AG09309 (cell line): Measurements from ENCODE around the gene GRIK5.
"Not testable (repeated sequence)": the region's sequence is repeated elsewhere in the genome, so short reads cannot be mapped to it uniquely, and the experiment has no call there.

Source experiments
- DNase-seq: peaks from one replicate; pipeline ENCODE4 v3.0.0-alpha.2; 2010; ENCODE audit warnings: low read depth
- H3K4me3 ChIP-seq: 2 replicates; pipeline ENCODE4 v1.5.1; 2011; ENCODE audit warnings: mild to moderate bottlenecking, low read depth, low read length, moderate library complexity; ENCODE audit not compliant: control insufficient read depth
- CTCF ChIP-seq: IDR thresholded peaks from 2 replicates; pipeline ENCODE4 v1.5.1; 2011; ENCODE audit warnings: mild to moderate bottlenecking, low read depth, low read length, inconsistent platforms; ENCODE audit not compliant: insufficient read depth, control insufficient read depth; ENCODE audit errors: missing control alignments

GRIK5 gene

GRCh38 chr19:42042455-42043170 lies 27.4 kb downstream of the GRIK5 start:
- no peak for DNase-seq
- no peak for TF ChIP-seq CTCF
- H3K4me3 ChIP-seq: no peak overlapping the region

- DNase-seq, H3K4me3 ChIP-seq: not testable (repeated sequence)
Observed at GRCh38 chr19:42040491-42040890, 29.5 kb downstream of the GRIK5 start.

DNA sequence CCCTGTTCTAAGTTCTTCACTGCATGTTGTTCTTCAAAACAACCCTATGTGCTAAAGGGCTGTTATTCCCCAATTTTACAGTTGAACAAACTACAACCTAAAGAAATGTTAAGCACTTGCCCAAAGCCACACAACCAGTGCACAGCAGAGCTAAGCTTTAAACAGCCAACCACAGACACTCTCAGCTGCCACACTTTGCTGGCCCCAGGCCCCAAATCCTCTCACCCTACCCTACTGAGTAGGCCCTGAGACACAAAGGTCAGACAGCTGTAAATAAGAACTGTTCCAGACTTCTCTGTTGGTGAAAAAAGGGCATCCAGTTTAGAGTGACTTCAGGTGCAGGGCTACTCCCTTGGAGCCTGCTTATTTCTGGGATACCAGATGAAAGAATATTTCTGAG lies 30.0 kb downstream of the GRIK5 start:
- H3K4me3 ChIP-seq: no peak overlapping the region
- DNase-seq: no peak
- TF ChIP-seq CTCF: no peak

- no peak for TF ChIP-seq CTCF
- H3K4me3 ChIP-seq: no peak overlapping the region
- no peak for DNase-seq
Observed at GRCh38 chr19:42038666-42039065, 31.3 kb downstream of the GRIK5 start.

DNA sequence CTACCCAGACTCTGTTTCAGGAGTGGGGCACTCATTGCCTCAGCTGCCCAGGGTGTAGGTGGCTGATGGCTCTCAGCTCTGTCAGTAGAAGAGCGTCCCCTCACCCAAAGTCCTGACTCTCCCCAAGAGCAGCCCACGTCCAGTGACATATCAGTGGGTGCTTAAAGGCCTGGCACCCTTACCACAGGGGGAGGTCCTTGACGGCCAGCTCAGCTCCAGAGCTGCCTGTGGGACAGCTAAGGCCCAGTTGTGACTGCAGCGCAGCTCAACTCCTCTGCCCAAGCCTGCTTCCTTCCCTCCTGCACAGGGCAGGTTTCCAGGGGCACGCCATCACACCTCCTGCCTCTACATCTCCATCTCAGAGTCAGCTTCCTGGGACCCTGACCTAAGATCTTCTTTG lies 32.4 kb downstream of the GRIK5 start:
- no peak overlapping the region for H3K4me3 ChIP-seq
- DNase-seq: no peak
- no peak for TF ChIP-seq CTCF

DNA sequence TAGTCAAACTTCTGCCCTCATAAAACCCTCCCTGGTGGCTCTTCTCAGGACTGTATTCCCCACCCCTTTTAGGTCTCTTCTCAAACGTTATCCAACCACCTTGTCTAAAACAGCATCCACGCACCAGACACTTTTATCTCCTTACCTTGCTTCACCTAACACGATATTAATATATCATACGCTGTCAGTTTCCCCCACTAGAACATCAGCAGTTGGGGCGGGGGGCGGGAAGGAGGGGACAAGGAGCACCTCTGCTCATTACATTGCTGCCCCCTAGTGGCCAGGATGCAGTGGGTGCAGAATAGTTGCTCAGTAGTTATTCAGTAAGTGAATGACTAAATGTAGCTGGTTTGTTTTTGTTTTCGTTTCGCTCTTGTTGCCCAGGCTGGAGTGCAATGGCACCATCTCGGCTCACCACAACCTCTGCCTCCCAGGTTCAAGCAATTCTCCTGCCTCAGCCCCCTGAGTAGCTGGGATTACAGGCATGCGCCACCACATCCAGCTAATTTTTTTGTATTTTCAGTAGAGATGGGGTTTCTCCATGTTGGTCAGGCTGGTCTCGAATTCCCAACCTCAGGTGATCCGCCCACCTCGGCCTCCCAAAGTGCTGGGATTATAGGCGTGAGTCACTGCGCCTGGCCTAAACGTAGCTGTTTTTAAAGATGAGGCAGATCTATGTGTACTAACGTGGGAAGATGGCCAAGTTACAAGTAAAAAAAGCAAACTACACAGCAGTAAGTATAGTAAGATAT lies 35.2 kb downstream of the GRIK5 start:
- peak; percentile 27 for DNase-seq
- TF ChIP-seq CTCF: peak; percentile 85
- not testable (repeated sequence) for H3K4me3 ChIP-seq

DNA sequence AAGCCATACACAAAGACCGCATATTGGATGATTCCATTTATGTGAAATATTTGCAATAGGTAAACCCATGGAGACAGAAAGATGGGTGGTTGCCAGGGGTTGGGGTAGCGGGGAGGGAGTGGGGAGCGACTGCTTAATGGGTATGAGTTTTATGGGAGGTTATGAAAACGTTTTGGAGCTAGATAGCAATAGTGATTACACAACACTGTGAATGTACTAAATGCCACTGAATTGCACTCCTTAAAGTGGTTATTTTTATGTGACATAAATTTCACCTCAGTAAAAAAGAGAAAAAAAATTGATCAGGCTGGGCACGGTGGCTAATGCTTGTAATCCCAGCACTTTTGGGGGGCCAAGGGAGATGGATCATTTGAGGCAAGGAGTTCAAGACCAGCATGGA lies 36.6 kb downstream of the GRIK5 start:
- H3K4me3 ChIP-seq: no peak overlapping the region
- no peak for TF ChIP-seq CTCF
- DNase-seq: no peak
